PC-3 (cell line): ENCODE measurements around the gene CDHR1.

ENCODE experiments used
- CTCF ChIP-seq: fragments of 300-600 bp; sonication (generic); conservative IDR thresholded peaks from 2 replicates; pipeline ENCODE4 v1.5.1; 2017; ENCODE audit warnings: antibody characterized with exemption, low read depth, mild to moderate bottlenecking, low read length
- EZH2 ChIP-seq: fragments of 300-600 bp; sonication (generic); IDR thresholded peaks from one replicate; pipeline ENCODE4 v1.6.1; 2017; ENCODE audit warnings: antibody characterized with exemption, mild to moderate bottlenecking, low read length; ENCODE audit not compliant: unreplicated experiment

- TF ChIP-seq CTCF (no peak), EZH2 (no peak)
Observed at GRCh38 chr10:84254552-84255478, 60.5 kb downstream of the CDHR1 start.
